LNCaP clone FGC (cell line): Measurements from ENCODE around the gene FBN1.
A peak's percentile ranks its signal among the peaks of the same experiment; 100 is the strongest.

Experiments
- DNase-seq: peaks from one replicate; pipeline ENCODE4 v3.0.0-alpha.2; 2011; ENCODE audit warnings: low read depth
- H3K4me3 ChIP-seq: 2 replicates; pipeline ENCODE4 v1.5.1; 2011; ENCODE audit warnings: mild to moderate bottlenecking, low read depth, low read length, control low read depth
- CTCF ChIP-seq: IDR thresholded peaks from 2 replicates; pipeline ENCODE4 v1.5.1; 2012; ENCODE audit warnings: mild to moderate bottlenecking; ENCODE audit not compliant: control insufficient read depth, insufficient read depth; ENCODE audit errors: extremely low read depth

Gene FBN1

GRCh38 chr15:48473667-48474066 is 171.8 kb downstream of the FBN1 start:
- no peak overlapping the region for H3K4me3 ChIP-seq
- no peak for DNase-seq
- TF ChIP-seq CTCF, result no peak

GRCh38 chr15:48472756-48473155 is 172.8 kb downstream of the FBN1 start:
- TF ChIP-seq CTCF, result no peak
- DNase-seq, result no peak
- H3K4me3 ChIP-seq, result no peak overlapping the region

- 0 out of 2 replicates have a peak, but pooled peaks have one; percentile 6 for TF ChIP-seq CTCF
- no peak overlapping the region for H3K4me3 ChIP-seq
- no peak for DNase-seq
These were observed 174.4 kb downstream of the FBN1 start for GRCh38 chr15:48471073-48471472.

- TF ChIP-seq CTCF, result no peak
- DNase-seq, result no peak
These were observed 175.4 kb downstream of the FBN1 start for GRCh38 chr15:48470096-48470495.

GRCh38 chr15:48469681-48470080 is 175.8 kb downstream of the FBN1 start:
- DNase-seq, result no peak
- TF ChIP-seq CTCF, result no peak
- H3K4me3 ChIP-seq, result no peak overlapping the region

More at GRCh38 chr15:48470096-48470495, 175.4 kb downstream of the FBN1 start:
- no peak overlapping the region for H3K4me3 ChIP-seq

GRCh38 chr15:48469271-48469670 is 176.2 kb downstream of the FBN1 start:
- TF ChIP-seq CTCF, result no peak
- H3K4me3 ChIP-seq, result no peak overlapping the region
- DNase-seq, result no peak

GRCh38 chr15:48467801-48468200 is 177.7 kb downstream of the FBN1 start:
- no peak overlapping the region for H3K4me3 ChIP-seq
- no peak for DNase-seq
- TF ChIP-seq CTCF, result no peak
